Activated CD4-positive, alpha-beta T cell treated with anti-CD3 and anti-CD28 coated beads, Interleukin-2, Interleukin-4, amounts not matched to agents 100 ng/mL and 50 ng/mL, durations not matched to agents 16 hours and 8 hours (primary cell): Measurements from ENCODE around the gene PPIL6.
"Not testable (repeated sequence)": the region's sequence is repeated elsewhere in the genome, so short reads cannot be mapped to it uniquely, and the experiment has no call there.

Experiments
- DNase-seq: peaks from one replicate; pipeline ENCODE4 v3.0.0-alpha.2; 2020; ENCODE audit warnings: low spot score

The PPIL6 gene

DNA sequence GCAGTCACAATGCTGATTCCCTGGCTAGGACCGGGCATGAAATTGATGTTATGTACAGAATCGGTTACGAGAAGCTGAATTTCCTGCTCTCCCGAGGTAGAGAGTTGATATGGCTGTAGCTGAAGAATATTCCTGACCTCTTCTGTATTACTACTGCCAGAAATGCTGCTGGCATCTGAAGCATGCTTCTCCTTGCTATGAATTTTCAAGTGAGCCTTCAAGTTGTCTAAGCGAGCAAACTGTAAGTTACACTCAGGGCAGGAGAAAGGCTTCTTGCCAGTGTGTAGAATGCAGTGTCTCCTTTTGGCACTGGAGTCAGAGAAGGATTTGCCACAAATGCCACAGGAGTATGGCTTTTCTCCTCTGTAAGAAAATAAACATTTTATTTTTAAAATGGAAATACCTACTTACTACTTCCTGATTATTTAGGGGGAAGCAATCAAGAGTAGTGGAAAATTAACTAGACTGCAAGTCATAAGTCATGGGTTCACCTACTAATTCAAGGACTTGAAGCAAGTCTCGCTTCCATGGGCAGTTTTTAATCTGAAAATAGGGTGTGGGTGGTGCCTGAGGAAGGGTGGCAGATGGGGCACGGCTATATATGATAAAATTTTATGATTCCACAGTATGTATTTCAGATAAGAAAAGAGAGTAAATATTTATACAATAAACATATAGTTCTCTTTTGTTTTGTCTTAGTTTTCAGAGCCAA, 25.9 kb upstream of the PPIL6 start:
- no peak for DNase-seq

- DNase-seq = no peak
Observed at GRCh38 chr6:109465772-109466171, 25.3 kb upstream of the PPIL6 start.

DNA sequence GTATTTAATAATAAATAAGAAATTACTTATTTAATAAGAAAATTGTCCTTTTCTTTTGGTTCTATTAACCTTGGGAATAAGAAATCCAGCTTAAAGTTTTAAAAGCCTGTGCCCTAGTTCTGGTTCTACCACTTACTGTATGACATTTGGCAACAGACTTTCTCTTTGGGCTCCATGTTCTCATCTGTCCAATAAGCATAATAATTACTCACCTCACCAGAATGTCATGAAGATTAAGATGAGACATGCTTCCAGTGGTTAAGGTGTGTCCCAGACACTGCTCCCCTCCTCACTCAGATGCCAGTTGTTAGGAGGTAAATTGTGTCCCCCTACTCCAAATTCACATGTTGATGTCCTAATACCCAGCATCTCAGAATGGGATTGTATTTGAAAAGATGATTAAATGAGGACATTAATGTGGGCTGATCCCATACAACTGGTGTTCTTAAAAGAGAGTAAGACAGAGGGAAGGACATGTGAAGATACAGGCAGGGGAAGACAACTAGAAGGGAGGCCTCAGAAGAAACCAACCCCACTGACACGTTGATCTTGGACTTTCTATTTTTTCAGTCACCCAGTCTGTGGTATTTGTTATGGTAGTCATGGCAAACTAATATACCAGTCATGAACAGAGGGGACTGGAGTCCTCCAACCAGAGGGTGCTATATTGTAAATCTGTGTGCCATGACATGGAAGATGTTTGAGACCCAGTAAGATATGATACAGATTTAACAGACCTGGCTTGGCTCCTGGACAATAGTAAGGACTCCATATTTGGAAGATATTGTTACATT, 21.5 kb upstream of the PPIL6 start:
- no peak for DNase-seq

- not testable (repeated sequence) for DNase-seq
Observed at GRCh38 chr6:109461205-109461604, 20.8 kb upstream of the PPIL6 start.

- no peak for DNase-seq
Observed at GRCh38 chr6:109460161-109460829, 19.9 kb upstream of the PPIL6 start.

DNA sequence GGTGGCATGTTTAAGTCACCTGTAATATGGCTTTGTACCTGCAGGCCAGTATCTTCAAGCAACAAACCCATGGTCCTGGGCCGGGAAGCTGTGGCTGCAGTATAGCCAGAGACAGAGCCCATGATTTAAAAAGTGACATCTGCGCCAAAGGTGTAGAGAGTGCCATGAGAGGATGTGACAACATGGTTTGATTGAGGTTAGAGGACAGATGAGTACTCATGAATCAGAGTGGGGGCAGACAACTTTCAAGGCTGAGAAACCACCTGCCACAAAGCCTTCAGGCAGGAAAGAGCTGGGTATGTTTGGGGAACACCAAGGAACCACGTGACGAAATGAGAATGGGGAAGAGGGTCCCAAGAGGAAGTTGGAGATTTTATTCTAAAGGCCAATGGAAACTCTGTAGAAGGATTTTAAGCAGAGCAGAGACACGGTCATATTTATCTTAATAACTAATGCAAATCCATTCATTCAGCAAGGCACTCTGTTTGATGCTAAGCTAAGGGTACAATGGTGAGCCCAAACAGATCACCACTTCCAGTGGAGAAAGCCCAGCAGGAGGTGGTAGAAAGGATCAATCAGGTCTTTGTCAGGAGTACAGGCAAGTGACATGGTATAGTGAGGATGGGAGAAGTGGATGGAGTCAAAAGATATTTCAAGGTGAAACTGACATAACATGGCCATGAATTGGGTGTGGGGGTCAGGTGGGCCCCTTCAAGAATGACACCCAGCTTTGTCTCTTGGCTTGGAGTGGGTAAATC, 18.5 kb upstream of the PPIL6 start:
- peak; percentile 70 for DNase-seq

DNA sequence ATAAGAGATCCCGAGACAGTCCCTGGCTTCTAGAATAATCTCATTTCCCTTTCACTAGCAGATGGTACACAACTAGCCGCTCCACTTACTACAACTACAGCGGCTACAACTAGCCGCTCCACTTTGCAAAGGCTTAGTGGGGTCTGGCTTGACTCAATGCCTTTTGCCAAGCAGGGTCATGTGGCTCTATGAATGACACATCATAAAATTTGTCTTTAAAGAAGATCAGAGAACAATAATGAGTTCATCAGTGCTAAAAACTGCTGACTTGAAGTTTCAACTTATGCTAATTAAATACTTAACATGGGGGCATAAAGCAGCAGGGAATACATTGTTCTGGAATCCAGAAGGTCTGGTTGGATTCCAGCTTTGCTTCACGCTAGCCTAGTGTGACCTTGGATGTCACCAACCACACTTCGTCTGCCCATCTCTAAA, 17.2 kb upstream of the PPIL6 start:
- DNase-seq = no peak

DNA sequence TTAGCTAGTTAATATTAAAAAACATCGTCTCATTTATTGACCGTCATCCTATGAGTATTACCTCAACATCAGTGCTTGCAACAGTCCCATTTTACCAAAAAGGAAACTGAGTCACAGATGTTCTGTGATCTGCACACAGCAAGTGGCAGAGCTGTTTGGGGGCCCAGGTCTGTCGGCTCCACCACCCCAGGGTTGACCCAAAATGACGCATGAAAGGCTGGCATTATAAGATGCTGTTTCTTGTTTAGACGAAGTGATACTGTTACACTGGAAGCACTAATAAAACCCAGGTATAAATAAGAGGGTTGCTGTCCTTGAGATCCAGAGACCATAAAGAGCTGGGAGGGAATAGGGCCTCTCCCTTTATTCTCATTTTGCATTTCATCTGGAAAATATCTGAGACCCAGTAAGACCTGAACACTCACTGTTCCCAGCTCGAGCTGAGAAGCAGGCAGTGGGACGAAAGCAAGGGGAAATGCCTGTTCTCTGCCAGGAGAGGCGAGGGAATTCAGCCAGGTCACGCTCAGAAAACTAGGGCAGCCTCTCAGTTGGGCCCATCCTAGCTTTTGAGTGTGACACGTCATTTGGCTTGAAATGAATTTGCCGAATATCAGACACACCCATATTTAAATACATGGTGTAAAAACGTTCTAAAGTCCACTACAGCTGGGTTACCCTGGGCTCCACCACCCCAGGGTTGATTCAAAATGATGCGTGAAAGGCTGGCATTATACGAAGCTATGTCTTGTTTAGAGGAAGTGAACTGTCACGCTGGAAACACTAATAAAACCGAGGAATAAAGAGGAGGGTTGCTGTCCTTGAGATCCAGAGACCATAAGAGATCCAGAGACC, 16.5 kb upstream of the PPIL6 start:
- no peak for DNase-seq

DNA sequence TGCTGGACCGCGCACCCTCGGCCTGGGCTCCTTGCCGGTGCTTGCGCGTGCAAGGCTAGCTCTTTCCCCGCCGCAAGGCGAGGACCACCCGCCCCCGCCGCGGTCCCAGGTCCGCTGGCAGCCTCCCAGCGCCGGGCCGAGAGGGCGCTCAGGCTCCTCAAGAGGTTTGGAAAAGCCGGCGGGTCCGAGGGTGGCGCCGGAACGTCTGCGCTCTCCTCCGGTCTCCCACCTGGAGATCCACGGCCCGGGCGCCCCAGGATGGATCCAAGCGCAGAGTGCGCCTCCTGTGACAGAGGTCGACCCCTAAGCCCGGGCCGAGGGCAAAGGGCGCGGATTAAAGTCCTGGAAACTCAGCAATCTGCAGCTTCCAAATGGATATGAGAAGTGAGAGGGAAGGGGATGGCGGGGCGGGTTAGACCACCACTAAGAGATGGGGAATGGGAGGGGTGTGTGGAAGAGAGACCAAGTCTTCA, 15.7 kb upstream of the PPIL6 start:
- no peak for DNase-seq

GRCh38 chr6:109455437-109456110, 15.1 kb upstream of the PPIL6 start, which contains the start of gene MICAL1:
MICAL1 (minus strand) TSS chr6:109455772; CDS start chr6:109454196, 1,576 bp downstream.
- DNase-seq = peak; percentile 74

DNA sequence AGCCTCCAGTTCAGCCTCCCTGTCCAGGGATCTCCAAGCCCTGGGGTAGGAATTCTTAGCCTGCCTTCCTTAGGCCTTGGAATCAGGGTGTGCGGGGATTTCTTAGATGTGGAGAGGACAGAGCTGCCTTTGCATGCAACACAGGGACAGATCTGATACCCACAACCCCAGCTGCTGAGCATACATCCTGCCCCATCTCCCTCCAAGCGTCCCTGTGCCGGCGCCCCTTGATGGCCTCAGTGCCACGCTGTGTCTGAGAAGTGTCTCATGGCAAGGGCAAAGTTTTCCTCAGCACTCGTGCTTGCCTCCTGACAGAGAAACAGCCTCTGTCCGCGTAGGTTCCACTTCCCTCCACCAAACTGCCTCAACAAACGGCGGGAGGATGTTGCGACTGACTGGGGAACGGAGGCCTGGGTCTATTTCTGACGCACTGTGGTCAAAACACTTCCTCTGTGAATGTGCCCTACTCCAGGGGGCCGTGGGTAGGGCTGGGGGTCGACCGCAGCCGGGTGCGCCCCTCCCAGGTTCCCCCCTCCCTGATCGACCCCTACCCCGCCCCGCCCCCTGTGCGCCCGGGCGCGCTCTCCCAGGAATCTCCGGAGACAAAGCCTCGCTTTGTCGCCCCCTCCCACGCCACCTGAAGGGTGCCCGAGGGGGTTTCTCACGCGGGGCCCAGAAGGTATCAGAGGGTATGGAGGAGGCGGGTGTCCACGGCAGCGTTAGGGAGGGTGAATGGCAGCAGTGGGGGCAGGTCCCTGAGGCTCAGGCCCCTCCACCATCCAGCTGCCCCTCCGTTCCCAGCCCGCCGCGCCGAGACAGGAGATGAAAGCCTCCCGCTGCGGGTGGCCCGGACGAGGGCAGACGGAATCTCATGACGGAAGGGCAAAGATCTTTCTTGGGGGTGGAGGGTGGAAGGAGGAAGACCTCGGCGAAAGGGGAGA, 14.3 kb upstream of the PPIL6 start:
- peak; percentile 79 for DNase-seq

- no peak for DNase-seq
Observed at GRCh38 chr6:109453594-109454495, 13.4 kb upstream of the PPIL6 start.

GRCh38 chr6:109453156-109453555, 12.7 kb upstream of the PPIL6 start:
- no peak for DNase-seq

DNA sequence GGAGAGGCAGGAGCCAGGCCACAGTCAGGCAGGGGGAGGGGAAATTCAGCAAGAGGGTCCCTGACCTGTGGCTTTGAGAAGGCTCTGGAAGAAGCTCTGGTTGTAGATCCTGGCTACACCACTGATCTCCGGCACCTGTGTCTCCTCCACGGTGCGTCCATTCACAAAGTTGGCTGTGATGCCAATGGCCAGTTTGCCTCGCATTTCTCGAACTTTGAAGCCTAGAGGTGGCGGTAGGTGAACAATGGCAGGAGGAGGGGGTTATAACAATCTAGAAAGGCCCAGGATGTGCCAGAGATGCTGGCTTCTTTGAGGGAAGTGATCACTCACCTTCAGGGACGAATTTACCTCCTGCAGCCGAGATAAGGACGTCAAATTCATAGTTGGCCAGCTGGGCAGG, 11.8 kb upstream of the PPIL6 start:
- no peak for DNase-seq

- no peak for DNase-seq
Observed at GRCh38 chr6:109451376-109451775, 10.9 kb upstream of the PPIL6 start.

DNA sequence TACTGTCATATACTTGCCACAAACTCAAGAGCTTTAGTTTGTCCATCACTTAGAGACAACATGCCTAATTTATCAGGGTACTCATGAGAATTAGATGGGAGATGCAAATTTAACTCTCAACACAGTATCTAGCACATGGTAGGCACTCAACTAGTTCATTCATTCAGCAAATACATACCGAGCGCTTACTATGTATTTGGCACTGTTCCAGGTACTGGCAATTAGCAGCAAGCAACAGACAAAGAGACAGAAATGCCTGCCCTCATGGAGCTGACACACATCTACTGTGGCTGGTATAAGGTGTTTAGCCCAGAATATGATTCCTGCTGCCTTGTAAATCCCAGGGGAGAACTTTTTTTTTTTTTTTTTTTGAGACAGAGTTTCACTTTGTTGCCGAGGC, 10.4 kb upstream of the PPIL6 start:
- DNase-seq = no peak

DNA sequence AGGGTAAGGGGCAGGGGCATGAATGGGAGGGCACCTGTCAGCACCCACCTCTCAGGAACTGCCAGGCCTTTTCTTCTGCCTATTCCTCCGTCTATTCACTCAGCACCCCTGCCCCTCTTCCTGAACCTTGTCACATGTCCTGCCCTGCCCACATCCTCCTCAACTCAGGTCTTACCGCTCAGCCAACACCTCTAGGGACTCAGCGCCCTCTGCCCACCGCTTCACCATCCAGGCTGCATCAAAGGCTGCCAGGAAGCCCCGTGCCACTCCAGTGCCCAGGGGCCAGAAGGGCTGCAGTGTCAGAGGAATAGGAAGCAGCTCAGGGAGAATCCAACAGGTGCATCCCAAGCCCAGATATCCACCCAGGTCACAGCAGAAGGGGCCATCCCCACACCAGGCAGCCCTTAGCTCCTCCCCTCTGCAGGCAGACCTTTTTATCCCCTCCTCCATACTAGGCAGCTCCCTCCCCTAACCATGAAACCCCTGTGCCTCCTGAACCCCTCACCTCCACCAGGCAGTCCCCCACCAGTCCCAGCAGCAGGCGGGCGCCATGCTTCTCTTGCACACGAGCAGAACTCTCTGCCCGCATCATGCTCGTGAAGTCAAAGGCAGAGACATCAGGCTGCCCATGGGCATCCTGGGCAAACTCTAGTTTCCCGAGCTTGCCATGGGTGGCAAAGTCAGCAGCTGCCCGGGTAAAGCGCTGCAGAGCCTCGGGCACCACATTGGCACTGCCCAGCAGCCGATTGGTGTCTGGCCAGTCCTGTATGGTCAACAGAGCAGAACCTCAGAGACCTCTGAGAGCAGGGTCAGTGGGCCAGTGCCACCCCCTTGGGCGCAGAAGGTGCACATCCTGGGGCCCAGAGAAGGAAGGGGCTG, 9.6 kb upstream of the PPIL6 start:
- DNase-seq = peak; percentile 25
